T1000 (cell line): ENCODE results near the gene ERV3-1.
"Not testable (repeated sequence)": the region's sequence is repeated elsewhere in the genome, so short reads cannot be mapped to it uniquely, and the experiment has no call there.

Source experiments
- DNase-seq: peaks from one replicate; lab custom pipeline; 2025; ENCODE audit warnings: mixed read lengths; lab: John Stamatoyannopoulos, UW

ERV3-1 gene

DNA sequence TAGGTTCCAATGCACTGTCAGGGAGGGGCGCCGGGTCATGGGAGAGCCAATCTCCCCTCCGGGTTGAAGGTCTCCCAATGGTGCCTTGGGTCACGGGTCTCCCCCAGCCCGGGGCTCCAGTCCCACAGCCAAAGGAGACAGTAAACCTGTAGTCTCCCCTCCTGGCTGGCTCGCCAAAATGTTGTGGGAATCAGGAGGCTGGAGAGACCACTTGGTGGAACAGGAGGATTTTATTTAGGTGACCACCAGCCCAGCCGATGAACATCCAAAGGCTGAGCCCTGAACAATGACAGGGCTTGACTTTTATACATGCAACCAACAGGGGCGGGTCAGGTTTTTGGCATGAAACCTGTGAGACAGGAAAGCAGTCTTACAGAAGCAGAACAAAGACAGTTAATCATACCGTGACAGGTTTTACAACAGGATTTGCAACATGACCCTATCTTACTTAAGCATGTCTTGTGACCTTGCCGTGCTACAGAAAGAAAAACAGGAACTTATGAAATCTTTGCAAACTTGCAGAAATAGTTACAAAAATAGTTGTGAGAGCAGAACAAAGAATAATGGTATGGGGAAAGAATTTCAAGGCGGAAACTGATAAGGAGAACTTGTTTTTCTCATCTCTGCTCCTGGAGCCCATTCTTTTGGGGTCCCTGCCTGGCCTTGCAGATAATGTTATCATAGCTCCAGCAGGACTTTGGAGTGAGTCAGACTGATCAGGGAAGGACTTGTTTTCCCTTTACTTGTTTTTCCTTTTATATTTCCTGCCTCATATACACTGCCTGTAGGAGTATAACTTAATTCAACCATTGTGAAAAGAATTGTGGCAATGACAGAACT, 7.1 kb downstream of the ERV3-1 start:
- no peak for DNase-seq

DNA sequence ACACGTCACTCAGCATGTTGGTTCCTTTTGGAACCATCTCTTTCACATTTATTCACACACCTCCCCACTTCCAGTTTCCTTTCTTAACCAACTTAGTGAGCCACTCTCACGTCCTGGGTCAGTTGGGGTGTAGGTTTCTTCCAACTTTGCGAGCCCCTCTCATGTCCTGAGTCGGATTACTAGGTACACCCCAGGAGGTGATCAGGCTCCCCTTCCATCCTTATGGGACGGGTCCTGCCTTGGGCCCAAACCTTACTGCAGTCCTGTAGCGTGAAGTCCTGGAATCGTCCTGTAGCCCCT, 7.7 kb downstream of the ERV3-1 start:
- DNase-seq, result no peak

DNA sequence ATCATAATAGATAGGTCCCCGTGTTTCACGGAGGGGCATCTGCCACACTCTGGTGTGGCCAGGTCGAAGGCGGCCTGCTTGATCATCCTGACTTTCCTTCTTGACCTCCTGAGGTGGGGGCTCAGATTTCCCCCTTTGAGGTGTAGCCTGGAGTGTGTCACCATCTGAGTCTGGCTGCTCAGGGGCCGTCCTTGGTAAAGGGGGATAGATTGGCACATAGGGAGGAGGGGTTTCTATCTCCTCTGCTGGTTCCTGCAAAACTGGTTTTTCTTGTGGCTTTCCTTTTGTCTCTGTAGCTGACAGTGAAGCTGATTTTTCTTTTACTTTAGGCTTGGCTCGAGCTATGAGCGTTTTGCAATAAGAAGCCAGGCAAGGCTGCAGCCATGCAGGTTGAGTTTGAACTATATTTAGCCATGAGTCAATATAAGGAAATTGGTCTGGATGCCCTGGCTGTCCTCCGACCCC, 8.5 kb downstream of the ERV3-1 start:
- no peak for DNase-seq

DNA sequence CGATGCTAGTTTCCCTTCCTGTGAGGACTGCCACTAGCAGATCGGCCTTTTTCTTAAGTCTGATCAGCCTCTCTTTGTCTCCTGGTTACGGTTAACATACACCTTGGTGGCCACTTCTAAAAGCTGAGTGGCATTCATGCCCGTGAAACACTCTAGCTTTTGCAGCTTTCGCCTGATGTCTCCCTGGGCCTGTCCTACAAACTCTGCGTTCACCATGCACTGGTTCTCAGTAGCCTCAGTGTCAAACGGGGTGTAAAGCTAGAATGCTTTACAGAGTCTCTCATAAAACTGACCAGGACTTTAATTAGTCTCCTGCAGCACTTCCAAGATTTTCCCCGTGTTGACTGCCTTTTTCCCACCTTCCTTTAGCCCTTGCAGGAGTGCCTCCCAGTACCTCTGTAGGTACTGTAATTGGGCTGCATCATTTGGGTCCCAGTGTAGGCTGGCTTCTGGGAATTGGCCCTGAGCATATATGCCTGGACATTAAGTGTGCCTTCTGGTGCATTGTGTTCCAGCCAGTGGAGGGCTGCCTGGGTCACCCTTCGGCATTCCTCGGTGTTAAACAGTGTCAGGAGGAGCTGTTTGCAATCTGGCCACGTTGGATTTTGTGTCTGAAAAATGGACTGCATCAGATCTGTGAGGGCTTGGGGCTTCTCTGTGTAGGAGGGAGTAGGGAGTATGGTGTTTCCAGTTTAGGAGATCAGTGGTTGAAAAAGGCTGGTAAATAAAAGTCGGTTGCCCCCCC, 9.2 kb downstream of the ERV3-1 start:
- no peak for DNase-seq

DNA sequence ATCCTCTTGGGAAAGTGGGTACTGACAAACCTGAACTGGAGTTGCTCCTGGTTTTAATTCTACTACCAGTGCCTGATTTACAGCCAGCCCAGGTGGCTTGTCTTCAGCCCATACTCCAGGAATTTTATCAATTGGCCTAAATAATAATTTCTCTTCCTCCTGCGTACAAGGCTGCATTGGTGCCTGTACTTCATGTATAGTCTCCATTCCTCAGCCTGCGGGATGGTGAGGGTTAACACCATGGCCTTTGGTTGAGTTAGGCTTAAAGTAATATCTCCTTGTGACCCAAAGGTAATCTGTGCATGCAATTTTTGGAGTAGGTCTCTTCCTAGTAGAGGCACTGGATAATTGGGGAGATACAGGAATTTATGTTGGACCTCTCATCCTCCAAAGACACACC, 10.2 kb downstream of the ERV3-1 start:
- no peak for DNase-seq

DNA sequence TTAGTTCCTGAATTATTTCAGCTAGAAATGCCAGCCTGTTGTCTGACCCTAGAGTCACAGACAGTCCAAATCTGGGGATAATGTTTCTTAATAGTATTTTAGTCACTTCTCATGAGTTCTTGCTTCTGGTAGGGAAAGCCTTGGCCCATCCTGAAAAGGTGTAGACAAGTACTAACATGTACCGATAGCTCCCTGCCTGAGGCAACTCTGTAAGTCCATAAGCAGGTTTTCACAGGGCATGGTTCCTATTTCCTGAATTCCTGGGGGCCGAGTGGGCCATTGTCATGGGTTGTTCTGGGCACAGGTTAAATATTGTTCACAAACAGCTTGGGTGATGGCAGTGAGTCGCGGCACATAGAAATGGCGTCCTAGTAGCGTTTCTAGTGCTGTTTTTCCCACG, 12.6 kb downstream of the ERV3-1 start:
- DNase-seq, result no peak

DNA sequence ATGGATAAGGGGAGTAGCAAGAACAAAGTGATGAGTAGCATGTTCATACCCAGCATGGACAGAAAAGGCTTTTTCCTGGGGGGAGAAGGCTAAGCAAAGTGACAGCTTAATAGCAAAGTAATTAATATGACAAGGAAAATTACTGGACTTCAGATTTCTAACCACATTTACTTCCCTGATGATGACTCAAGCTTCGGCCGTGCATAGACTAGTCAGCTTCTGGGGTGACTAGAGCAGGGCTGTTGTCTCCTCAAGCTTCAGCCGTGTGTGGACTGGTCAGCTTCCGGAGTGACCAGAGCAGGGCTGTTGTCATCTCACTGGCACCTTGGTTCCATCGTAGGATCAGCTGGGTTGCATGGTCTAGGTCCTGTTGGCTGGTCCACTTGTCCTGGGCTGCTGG, 13.5 kb downstream of the ERV3-1 start:
- no peak for DNase-seq

DNA sequence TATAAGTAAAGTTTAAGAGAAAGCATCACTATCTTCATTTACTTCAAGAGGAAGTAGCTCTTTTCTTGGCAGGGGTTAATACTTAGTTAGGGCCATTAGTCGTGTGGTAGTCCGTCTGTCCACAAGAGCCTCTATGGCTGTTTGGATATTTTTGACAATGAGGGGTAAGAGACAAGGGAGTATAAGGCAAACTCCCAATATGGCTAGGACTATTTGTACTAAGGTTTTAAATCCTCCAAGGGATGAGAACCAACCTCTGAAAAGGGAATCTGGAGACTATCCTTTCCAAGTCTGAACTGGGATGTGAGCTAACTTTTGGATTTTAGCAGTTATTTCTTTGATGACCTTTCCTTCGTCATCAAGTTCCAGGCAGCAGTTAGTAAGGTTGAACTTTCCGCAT, 15.6 kb downstream of the ERV3-1 start, which contains the start of gene ZNF117:
Gene ZNF117 (minus strand): TSS at position 101 of the 400 bp plus-strand sequence.
- no peak for DNase-seq

DNA sequence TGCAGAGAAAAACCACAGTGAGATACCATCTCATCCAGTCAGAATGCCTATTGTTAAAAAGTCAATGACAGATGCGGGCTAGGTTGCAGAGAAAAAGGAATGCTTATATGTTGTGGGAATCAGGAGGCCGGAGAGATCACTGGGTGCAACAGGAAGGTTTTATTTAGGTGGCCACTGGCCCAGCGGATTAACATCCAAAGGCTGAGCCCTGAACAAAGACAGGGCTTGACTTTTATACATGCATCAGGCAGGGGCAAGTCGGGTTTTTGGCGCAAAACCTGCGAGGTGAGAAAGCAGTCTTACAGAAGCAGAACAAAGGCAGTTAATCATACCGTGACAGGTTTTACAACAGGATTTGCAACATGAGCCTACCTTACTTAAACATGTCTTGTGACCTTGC, 16.3 kb downstream of the ERV3-1 start:
- DNase-seq, result no peak

DNA sequence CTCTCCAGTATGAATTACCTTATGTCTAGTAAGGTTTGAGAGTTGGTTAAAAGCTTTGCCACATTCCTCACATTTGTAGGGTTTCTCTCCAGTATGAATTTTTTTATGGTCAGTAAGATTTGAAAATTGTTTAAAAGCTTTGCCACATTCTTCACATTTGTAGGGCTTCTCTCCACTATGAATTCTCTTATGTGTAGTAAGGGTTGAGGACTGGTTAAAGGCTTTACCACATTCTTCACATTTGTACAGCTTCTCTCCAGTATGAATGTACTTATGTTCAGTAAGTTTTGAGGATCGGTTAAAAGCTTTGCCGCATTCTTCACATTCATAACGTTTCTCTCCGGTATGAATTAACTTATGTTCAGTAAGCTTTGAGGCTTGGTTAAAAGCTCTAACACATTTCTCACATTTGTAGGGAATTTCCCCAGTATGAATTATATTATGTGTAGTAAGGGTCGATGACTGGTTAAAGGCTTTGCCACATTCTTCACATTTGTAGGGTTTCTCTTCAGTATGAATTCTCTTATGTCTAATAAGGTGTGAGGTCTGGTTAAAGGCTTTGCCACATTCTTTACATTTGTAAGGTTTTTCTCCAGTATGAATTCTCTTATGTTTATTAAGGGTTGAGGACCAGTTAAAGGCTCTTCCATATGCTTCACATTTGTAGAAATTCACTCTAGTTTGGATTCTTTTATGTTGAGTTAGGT, 27.8 kb downstream of the ERV3-1 start:
- DNase-seq, result no peak

DNA sequence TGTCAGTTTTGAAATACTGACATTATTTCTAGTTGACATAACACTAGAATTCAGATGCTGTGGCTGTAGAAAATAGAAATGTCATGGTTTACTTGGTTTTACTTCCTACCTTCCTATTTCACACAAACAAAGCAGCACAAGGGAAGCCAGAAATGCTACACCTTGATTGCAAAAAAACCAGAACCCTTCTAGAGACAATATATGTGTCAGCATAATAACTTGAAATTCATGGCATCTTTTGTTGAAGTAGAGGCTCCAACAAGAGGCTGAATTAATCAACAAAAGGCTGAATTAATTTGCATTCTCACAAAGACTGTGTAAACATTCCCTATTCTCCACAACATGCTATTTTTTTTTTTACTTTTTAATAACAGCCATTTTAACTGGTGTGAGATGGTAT, 40.9 kb downstream of the ERV3-1 start:
- DNase-seq, result no peak

DNA sequence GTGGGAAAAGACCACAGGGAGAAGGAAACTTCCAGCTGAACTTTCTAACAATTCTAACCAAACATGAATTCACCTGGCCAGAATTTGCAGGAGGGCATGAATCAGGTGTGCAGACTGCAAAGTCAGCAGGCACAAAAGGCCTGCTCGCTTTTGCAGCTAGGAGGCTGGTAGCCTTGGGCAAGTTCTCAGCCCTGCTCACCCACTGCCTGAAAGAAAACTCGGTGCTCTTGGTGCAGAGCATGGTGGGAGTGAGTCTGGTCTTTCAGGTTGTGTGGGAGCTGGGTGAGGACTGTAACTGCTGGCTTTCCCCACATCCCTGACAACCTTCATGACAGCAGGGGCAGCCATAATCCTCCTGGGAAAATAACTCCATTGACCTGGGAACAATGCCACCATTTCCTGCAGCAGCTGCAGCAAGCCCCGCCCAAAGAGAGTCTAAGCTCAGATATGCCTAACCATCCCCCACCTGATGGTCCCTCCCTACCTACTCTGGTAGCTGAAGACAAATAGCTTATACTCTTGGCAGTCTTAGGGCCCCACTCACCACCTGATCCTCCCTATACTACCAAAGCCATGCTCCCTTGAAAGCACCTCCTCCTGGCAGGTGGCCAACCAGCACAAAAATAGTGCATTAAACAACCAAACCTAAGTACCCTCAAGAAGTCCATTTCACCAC, 47.3 kb downstream of the ERV3-1 start:
- DNase-seq, result no peak

DNA sequence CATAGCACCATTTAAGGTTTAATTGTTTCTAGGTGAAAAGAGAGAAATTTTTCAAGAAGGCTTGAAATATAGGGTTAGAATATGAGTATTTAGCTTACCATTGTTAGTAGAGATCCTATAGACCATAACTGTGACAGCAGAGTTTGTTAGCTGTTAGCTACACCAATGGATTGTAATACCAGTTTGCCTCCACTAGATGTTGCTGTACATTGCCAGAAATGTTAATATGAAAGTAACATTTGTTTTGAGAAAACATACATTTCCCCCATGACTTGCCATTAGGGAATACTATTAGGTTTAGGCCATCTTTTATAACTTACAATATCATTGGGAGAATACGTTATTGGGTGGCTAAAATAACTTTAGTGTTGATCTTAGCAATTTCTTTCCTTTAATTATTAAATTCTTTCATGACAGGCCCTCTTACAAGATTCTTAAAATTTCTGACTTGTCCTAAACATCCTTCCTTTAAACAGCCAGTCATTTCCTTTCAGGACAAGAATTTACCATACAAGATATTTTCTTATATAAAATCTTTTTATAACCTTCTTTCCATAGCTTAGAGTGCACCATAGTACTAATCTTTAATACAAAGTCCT, 55.1 kb downstream of the ERV3-1 start:
- no peak for DNase-seq

DNA sequence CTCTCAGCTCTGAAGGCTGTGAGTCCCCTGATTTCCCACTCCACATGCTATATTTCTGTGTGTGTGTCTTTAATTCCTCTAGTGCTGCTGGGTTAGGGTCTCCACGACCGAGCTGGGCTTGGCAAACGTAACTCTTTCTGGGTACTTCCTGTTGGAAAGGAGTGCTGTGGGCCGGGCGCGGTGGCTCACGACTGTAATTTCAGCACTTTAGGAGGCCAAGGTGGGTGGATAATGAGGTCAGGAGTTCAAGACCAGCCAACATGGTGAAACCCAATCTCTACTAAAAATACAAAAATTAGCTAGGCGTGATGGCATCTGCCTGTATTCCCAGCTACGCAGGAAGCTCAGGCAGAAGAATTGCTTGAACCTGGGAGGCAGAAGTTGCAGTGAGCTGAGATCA, 55.8 kb downstream of the ERV3-1 start:
- not testable (repeated sequence) for DNase-seq

DNA sequence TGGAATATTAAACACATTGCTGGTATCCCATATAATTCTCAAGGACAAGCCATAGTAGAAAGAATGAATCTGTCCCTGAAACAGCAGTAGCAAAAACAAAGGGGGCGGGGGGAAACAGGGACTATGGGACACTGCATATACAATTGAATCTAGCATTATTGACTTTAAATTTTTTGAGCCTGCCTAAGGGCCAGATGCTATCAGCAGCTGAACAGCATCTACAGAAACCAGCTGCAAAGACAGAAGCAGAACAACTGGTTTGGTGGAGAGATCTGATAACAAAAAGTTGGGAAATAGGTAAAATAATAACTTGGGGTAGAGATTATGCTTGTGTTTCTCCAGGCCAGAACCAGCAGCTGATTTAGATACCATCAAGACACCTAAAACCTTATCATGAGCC, 57.7 kb downstream of the ERV3-1 start:
- DNase-seq, result not testable (repeated sequence)

DNA sequence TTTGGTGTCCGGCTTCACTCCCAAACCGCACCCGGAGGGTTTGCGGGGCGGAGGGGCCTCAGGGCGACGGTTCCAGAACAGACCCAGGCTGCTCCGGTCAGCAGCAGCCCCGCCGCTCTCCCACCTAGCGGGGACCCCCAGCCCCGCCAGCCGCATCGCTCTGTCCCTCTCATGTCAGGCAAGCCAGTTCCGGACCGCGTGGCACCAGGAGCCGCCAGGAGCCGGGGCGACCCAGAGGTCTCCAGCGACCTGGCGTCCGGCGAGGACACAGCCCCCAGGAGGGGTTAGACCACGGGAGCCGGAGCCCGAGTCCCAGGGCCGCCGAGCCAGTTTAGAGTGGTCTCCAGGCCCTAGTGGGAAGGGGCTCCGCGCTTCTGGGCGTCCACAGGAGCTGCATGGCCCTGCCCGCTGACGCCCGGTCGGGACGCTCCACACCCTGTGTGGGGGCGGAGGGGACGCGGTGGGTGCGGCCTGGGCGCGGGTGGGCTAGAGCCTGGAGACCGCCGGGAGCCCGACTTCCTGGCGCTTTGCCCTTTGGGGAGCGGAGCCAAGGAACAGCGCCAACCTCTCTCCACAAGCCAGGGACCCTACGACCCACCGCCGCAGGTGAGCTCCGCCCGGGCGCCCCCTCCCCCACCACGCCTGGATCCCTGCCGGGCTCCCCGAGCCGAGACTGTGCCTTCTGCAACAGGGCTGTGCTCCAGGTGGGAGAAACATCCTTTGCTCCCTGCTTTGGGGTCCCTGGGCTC, 59.1 kb downstream of the ERV3-1 start:
- DNase-seq, result no peak

DNA sequence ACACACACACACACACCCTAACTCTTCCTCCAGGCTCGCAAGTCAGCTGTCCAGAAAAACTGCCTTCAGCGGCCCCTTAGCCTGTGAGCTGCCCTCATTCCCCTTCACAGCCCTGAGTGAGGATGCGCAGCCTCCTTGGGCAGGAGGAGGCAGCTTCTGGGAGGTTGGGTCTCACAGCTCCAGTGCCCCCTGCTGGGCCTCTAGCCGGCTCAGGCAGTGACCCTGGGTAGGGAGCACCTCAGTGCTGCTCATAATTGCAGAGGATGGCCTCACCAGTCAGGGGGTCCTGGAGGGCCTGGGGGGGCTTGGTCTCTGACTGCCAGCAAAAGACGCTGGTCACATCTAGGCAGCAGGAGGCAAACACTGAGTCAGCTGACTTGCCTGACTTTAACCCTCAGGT, 59.7 kb downstream of the ERV3-1 start:
- DNase-seq, result no peak

DNA sequence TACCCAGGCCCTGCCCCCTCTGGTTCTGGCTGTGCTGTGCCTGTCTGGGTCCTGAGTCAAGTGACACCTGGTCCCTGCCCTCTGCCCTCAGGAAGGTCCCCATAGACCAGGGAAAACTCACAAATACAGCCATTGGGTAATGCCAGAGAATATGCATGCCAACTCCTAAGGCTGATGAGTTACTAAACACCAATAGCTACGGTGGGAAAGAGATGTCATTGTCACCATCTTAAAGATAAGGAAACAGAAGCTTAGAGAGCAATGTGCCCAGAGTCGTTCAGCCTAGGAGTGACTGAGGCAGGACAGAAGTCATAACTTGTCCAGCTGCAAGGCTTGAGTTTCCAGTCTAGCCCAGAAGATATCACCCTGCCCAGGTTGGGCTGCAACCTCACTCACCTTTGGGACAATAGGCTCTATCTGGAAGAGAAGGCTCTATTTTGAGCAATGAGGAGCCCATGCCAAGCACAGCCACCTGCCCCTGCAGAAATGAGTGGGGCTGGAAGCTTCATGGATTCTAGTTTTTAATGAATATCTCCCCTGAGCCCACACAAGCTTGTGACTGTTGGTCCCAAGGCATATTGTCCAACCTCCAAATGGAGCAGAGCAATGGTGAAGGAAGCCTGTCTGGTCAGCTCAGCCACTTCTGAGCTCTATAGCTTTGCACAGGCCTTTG, 60.8 kb downstream of the ERV3-1 start:
- no peak for DNase-seq

DNA sequence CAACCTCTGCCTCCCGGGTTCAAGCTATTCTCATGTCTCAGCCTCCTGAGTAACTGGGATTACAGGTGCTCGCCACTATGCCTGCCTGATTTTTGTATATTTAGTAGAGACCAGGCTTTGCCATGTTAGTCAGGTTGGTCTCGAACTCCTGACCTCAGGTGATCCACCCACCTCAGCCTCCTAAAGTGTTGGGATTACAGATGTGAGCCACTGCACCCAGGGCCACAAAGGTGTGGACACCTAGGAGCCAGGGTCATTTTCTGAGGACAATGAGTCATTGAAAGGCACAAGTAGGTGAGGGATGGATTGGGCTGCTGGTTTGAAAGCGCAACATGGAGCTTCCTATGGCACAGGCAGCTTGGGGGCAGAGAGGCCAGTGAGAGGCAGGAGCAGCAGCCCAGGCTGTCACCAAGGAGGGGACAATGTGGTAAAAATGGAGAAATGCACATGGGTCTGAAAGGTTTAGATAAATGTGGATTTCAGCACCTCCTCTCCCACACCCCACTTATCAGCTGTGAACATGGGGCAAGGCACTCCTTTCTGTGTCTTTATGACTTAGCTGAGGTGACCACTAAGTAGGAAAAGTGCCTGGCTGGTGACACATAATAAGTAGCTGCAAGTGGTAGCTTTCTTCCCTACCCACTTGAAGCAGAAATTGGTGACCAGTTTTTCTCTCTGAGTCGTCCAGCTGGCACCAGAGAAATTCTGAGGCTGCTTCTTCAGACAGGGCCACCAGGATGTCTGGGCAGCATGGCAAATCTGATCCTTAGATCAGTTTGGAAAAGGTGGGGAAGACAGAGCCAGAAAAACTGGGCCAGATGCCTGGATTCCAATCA, 61.6 kb downstream of the ERV3-1 start:
- not testable (repeated sequence) for DNase-seq
